ACC112 (cell line): ENCODE data around the gene FURIN.
"Not testable (repeated sequence)": the region's sequence is repeated elsewhere in the genome, so short reads cannot be mapped to it uniquely, and the experiment has no call there.

ENCODE experiments used
- H2AFZ ChIP-seq: fragments of 200-600 bp; sonication (generic); one replicate; pipeline ENCODE4 v1.6.0; 2017; ENCODE audit warnings: antibody characterized with exemption, low read length; ENCODE audit not compliant: unreplicated experiment
- H3K27ac ChIP-seq: fragments of 200-600 bp; sonication (generic); 2 replicates; pipeline ENCODE4 v1.5.1; 2014; ENCODE audit warnings: low read depth, mild to moderate bottlenecking, antibody characterized with exemption, low read length, moderate library complexity
- H3K27me3 ChIP-seq: fragments of 200-600 bp; sonication (generic); 2 replicates; pipeline ENCODE4 v1.6.1; 2014; ENCODE audit warnings: mild to moderate bottlenecking, antibody characterized with exemption, low read length, moderate library complexity, mixed read lengths; ENCODE audit not compliant: insufficient read depth
- H3K36me3 ChIP-seq: fragments of 200-600 bp; sonication (generic); 2 replicates; pipeline ENCODE4 v1.6.1; 2016; ENCODE audit warnings: mild to moderate bottlenecking, antibody characterized with exemption, low read length, moderate library complexity, mixed read lengths; ENCODE audit not compliant: insufficient read depth
- H3K4me1 ChIP-seq: fragments of 200-600 bp; sonication (generic); one replicate; pipeline ENCODE4 v1.6.1; 2016; ENCODE audit warnings: low read length, mixed read lengths; ENCODE audit not compliant: insufficient read depth, unreplicated experiment, control insufficient read depth
- H3K4me3 ChIP-seq: fragments of 200-600 bp; sonication (generic); 2 replicates; pipeline ENCODE4 v1.5.1; 2014; ENCODE audit warnings: mild to moderate bottlenecking, low read depth, low read length
- H3K79me2 ChIP-seq: fragments of 200-600 bp; sonication (generic); one replicate; pipeline ENCODE4 v1.6.0; 2016; ENCODE audit warnings: low read length; ENCODE audit not compliant: control insufficient read depth, unreplicated experiment, insufficient read depth

FURIN gene

GRCh38 chr15:90870354-90871138, 2.2 kb downstream of the FURIN start:
- H3K36me3 ChIP-seq = no peaks in the 10 kb centered on the region
- H2AFZ ChIP-seq = peak overlapping the region; percentile 75
- H3K27ac ChIP-seq = peak overlapping the region; percentile 77
- peaks cover 48% of the 10 kb centered on the region for H3K4me1 ChIP-seq
- peak overlapping the region; percentile 85 for H3K4me3 ChIP-seq
- H3K27me3 ChIP-seq = no peaks in the 10 kb centered on the region
- peaks cover 49% of the 10 kb centered on the region for H3K79me2 ChIP-seq

GRCh38 chr15:90871139-90871715, 2.8 kb downstream of the FURIN start:
- peaks cover 52% of the 10 kb centered on the region for H3K79me2 ChIP-seq
- H3K4me1 ChIP-seq = peaks cover 48% of the 10 kb centered on the region
- H3K27ac ChIP-seq = peak overlapping the region; percentile 77

GRCh38 chr15:90871716-90872485, 3.5 kb downstream of the FURIN start:
- Histone ChIP-seq H3K4me3 (peak overlapping the region; percentile 85), H3K79me2 (peaks cover 52% of the 10 kb centered on the region), H3K4me1 (peaks cover 48% of the 10 kb centered on the region), H3K27ac (peak overlapping the region; percentile 77), H3K36me3 (0 out of 2 replicates have a peak, but pooled peaks cover 3% of the 10 kb centered on the region), H3K27me3 (no peaks in the 10 kb centered on the region), H2AFZ (peak overlapping the region; percentile 37)

More at GRCh38 chr15:90871139-90871715, 2.8 kb downstream of the FURIN start:
- 0 out of 2 replicates have a peak, but pooled peaks cover under 1% of the 10 kb centered on the region for H3K36me3 ChIP-seq
- peak overlapping the region; percentile 75 for H2AFZ ChIP-seq
- H3K27me3 ChIP-seq = no peaks in the 10 kb centered on the region
- peak overlapping the region; percentile 85 for H3K4me3 ChIP-seq

- peaks cover 48% of the 10 kb centered on the region for H3K4me1 ChIP-seq
- no peaks in the 10 kb centered on the region for H3K27me3 ChIP-seq
- peaks cover 52% of the 10 kb centered on the region for H3K79me2 ChIP-seq
- H3K4me3 ChIP-seq = peak overlapping the region; percentile 85
- H3K27ac ChIP-seq = peak overlapping the region; percentile 77
- H2AFZ ChIP-seq = peak overlapping the region; percentile 10
- peaks cover 10% of the 10 kb centered on the region; the same call in 1 of the 2 replicates for H3K36me3 ChIP-seq
Observed at GRCh38 chr15:90872486-90873184, 4.2 kb downstream of the FURIN start.

GRCh38 chr15:90873488-90873997, 5.2 kb downstream of the FURIN start:
- no peak overlapping the region for H3K27ac ChIP-seq
- H3K4me3 ChIP-seq = peak overlapping the region; percentile 85
- H3K4me1 ChIP-seq = peaks cover 40% of the 10 kb centered on the region
- H3K36me3 ChIP-seq = peaks cover 10% of the 10 kb centered on the region; the same call in 1 of the 2 replicates
- H2AFZ ChIP-seq = no peak overlapping the region
- peaks cover 52% of the 10 kb centered on the region for H3K79me2 ChIP-seq
- no peaks in the 10 kb centered on the region for H3K27me3 ChIP-seq

- H3K36me3 ChIP-seq = peaks cover 10% of the 10 kb centered on the region; the same call in 1 of the 2 replicates
- peaks cover 35% of the 10 kb centered on the region for H3K4me1 ChIP-seq
- peaks cover 52% of the 10 kb centered on the region for H3K79me2 ChIP-seq
- H3K4me3 ChIP-seq = no peak overlapping the region
- no peak overlapping the region for H3K27ac ChIP-seq
- no peaks in the 10 kb centered on the region for H3K27me3 ChIP-seq
- no peak overlapping the region for H2AFZ ChIP-seq
Observed at GRCh38 chr15:90873998-90874605, 5.7 kb downstream of the FURIN start.

- not testable (repeated sequence) for H3K27ac ChIP-seq, H3K36me3 ChIP-seq, H2AFZ ChIP-seq, H3K4me3 ChIP-seq, H3K27me3 ChIP-seq
- Histone ChIP-seq H3K79me2 (peaks cover 52% of the 10 kb centered on the region), H3K4me1 (peaks cover 28% of the 10 kb centered on the region)
Observed at GRCh38 chr15:90874986-90875385, 6.6 kb downstream of the FURIN start.

GRCh38 chr15:90875549-90875981, 7.2 kb downstream of the FURIN start:
- H3K27ac ChIP-seq = no peak overlapping the region
- peaks cover 48% of the 10 kb centered on the region for H3K79me2 ChIP-seq
- H3K4me1 ChIP-seq = peaks cover 22% of the 10 kb centered on the region
- no peak overlapping the region for H2AFZ ChIP-seq
- peaks cover 10% of the 10 kb centered on the region; the same call in 1 of the 2 replicates for H3K36me3 ChIP-seq
- H3K27me3 ChIP-seq = no peaks in the 10 kb centered on the region
- H3K4me3 ChIP-seq = no peak overlapping the region

GRCh38 chr15:90876046-90876445, 7.7 kb downstream of the FURIN start:
- Histone ChIP-seq H3K36me3 (peaks cover 10% of the 10 kb centered on the region; the same call in 1 of the 2 replicates), H3K4me1 (peaks cover 22% of the 10 kb centered on the region), H3K27ac (no peak overlapping the region), H3K4me3 (no peak overlapping the region), H3K27me3 (no peaks in the 10 kb centered on the region), H2AFZ (no peak overlapping the region), H3K79me2 (peaks cover 43% of the 10 kb centered on the region)
